ENCODE results near the gene IQSEC1. TPM values are rescaled to one million over a fixed set of nuclear protein-coding genes. Genes with fewer than 3 reads are reported as not detected.

Gene IQSEC1
- total RNA-seq, 4 donors from 2014 or later, result 13.7 to 59.4 (median 35.5) TPM

GRCh38 chr3:13119471-13120220 is 46.4 kb upstream of the IQSEC1 start:
- Histone ChIP-seq H3K4me1 (no peaks in the 10 kb centered on the region), H3K4me3 (no peak overlapping the region), H3K27ac (no peak overlapping the region), H3K27me3 (no peaks in the 10 kb centered on the region), H3K36me3 (no peaks in the 10 kb centered on the region), H3K9me3 (no peaks in the 10 kb centered on the region)
- DNase-seq, result peak in 1 of 3 donors; percentile 37
- TF ChIP-seq CTCF (IDR thresholded peaks at IDR 0.05) (no peak), POLR2A (IDR thresholded peaks at IDR 0.05) (no peak)

- TF ChIP-seq POLR2A (IDR thresholded peaks at IDR 0.05) (no peak), CTCF (IDR thresholded peaks at IDR 0.05) (no peak)
- H3K27me3 ChIP-seq, result no peaks in the 10 kb centered on the region
These were observed 43.2 kb upstream of the IQSEC1 start for GRCh38 chr3:13116426-13116825.

GRCh38 chr3:13115991-13116390 is 42.8 kb upstream of the IQSEC1 start:
- no peak for TF ChIP-seq POLR2A (IDR thresholded peaks at IDR 0.05)
- no peak for TF ChIP-seq CTCF (IDR thresholded peaks at IDR 0.05)
- DNase-seq, result peak in 2 of 3 donors; percentile 9
- no peaks in the 10 kb centered on the region for H3K27me3 ChIP-seq

More at GRCh38 chr3:13116426-13116825, 43.2 kb upstream of the IQSEC1 start:
- H3K27ac ChIP-seq, result no peak overlapping the region
- H3K36me3 ChIP-seq, result no peaks in the 10 kb centered on the region
- DNase-seq, result no peak
- no peak overlapping the region for H3K4me3 ChIP-seq
- no peaks in the 10 kb centered on the region for H3K9me3 ChIP-seq
- H3K4me1 ChIP-seq, result peaks cover 0 to 13% (median 3%) of the 10 kb centered on the region in 4 donors

GRCh38 chr3:13115576-13115910 is 42.3 kb upstream of the IQSEC1 start:
- no peak for TF ChIP-seq CTCF (IDR thresholded peaks at IDR 0.05)
- no peak for TF ChIP-seq POLR2A (IDR thresholded peaks at IDR 0.05)
- no peak overlapping the region for H3K27ac ChIP-seq
- H3K9me3 ChIP-seq, result no peaks in the 10 kb centered on the region
- peaks cover 0 to 21% (median 5%) of the 10 kb centered on the region in 4 donors for H3K4me1 ChIP-seq
- peak in 2 of 3 donors; percentile 24 to 31 for DNase-seq
- H3K36me3 ChIP-seq, result no peaks in the 10 kb centered on the region
- H3K4me3 ChIP-seq, result no peak overlapping the region
- no peaks in the 10 kb centered on the region for H3K27me3 ChIP-seq

More at GRCh38 chr3:13115991-13116390, 42.8 kb upstream of the IQSEC1 start:
- no peaks in the 10 kb centered on the region for H3K36me3 ChIP-seq
- H3K27ac ChIP-seq, result no peak overlapping the region
- peaks cover 0 to 18% (median 5%) of the 10 kb centered on the region in 4 donors for H3K4me1 ChIP-seq
- H3K4me3 ChIP-seq, result no peak overlapping the region
- H3K9me3 ChIP-seq, result no peaks in the 10 kb centered on the region

- no peak overlapping the region for H3K27ac ChIP-seq
- no peaks in the 10 kb centered on the region for H3K9me3 ChIP-seq
- H3K4me3 ChIP-seq, result no peak overlapping the region
- peak in 2 of 3 donors; percentile 24 to 28 for DNase-seq
- no peaks in the 10 kb centered on the region for H3K36me3 ChIP-seq
- peaks cover 0 to 21% (median 5%) of the 10 kb centered on the region in 4 donors for H3K4me1 ChIP-seq
- no peak for TF ChIP-seq POLR2A (IDR thresholded peaks at IDR 0.05)
- TF ChIP-seq CTCF (IDR thresholded peaks at IDR 0.05), result no peak
- H3K27me3 ChIP-seq, result no peaks in the 10 kb centered on the region
These were observed 41.8 kb upstream of the IQSEC1 start for GRCh38 chr3:13114811-13115575.

Data from Peyer's patch (tissue), 4 donors.